CD8-positive, alpha-beta memory T cell (primary cell): Measurements from ENCODE around the gene PIK3R3. TPM values are rescaled to one million over a fixed set of nuclear protein-coding genes. Genes with fewer than 3 reads are reported as not detected.
A peak's percentile ranks its signal among the peaks of the same experiment; 100 is the strongest.

Experiments
- CTCF ChIA-PET: fragments of 350-600 bp; sonication (Branson Sonifier 250); formaldehyde crosslinking; loops from one replicate; lab custom pipeline; 2021; ENCODE audit warnings: antibody characterized with exemption; lab: Charles Lee
- POLR2A ChIA-PET: fragments of 350-600 bp; sonication (Branson Sonifier 250); formaldehyde crosslinking; loops from one replicate; lab custom pipeline; 2021; ENCODE audit warnings: antibody characterized with exemption; lab: Charles Lee
- DNase-seq, 5 donors: peaks; one replicate each; pipeline versions ENCODE4 v3.0.0 to v3.0.0-alpha.2; 2020 to 2022; ENCODE audit warnings: mixed read lengths in 1 of 5
- H3K27ac ChIP-seq: one replicate; pipeline ENCODE4 v1.7.0; 2013; ENCODE audit warnings: low read depth, mild to moderate bottlenecking, low read length, moderate library complexity
- H3K27me3 ChIP-seq: 2 replicates; pipeline ENCODE4 v1.7.0; 2013; ENCODE audit warnings: low read length, mild to moderate bottlenecking; ENCODE audit not compliant: insufficient read depth, poor library complexity, severe bottlenecking
- H3K36me3 ChIP-seq: 2 replicates; pipeline ENCODE4 v1.7.0; 2013; ENCODE audit warnings: mild to moderate bottlenecking, low read length, moderate library complexity; ENCODE audit not compliant: insufficient read depth
- H3K4me1 ChIP-seq: 2 replicates; pipeline ENCODE4 v1.7.0; 2013; ENCODE audit warnings: mild to moderate bottlenecking, low read length, moderate library complexity; ENCODE audit not compliant: insufficient read depth
- H3K4me3 ChIP-seq: 2 replicates; pipeline ENCODE4 v1.7.0; 2013; ENCODE audit warnings: mild to moderate bottlenecking, low read length
- H3K9me3 ChIP-seq: 2 replicates; pipeline ENCODE4 v1.7.0; 2013; ENCODE audit warnings: mild to moderate bottlenecking, low read length
- H3K27ac Mint-ChIP-seq, 8 donors: one replicate each; pipeline ENCODE4 v1.8.0; 2020 to 2021; ENCODE audit warnings: mixed read lengths in 8 of 8, mild to moderate bottlenecking in 6 of 8, inconsistent platforms in 3 of 8, moderate library complexity in 3 of 8
- H3K27me3 Mint-ChIP-seq, 2 donors: one replicate each; pipeline ENCODE4 v1.8.0; 2020 to 2021; ENCODE audit warnings: mixed read lengths in 2 of 2, mild to moderate bottlenecking in 1 of 2, moderate library complexity in 1 of 2
- H3K36me3 Mint-ChIP-seq, 3 donors: one replicate each; pipeline ENCODE4 v1.8.0; 2020 to 2021; ENCODE audit warnings: mixed read lengths in 3 of 3, inconsistent platforms in 1 of 3, mild to moderate bottlenecking in 1 of 3
- H3K4me1 Mint-ChIP-seq, 3 donors: one replicate each; pipeline ENCODE4 v1.8.0; 2020 to 2021; ENCODE audit warnings: mixed read lengths in 3 of 3, inconsistent platforms in 1 of 3, mild to moderate bottlenecking in 1 of 3
- H3K4me3 Mint-ChIP-seq, 7 donors: one replicate each; pipeline ENCODE4 v1.8.0; 2020 to 2021; ENCODE audit warnings: mixed read lengths in 7 of 7, mild to moderate bottlenecking in 6 of 7, moderate library complexity in 4 of 7, inconsistent platforms in 2 of 7
- H3K9me3 Mint-ChIP-seq, 5 donors: one replicate each; pipeline ENCODE4 v1.8.0; 2020 to 2022; ENCODE audit warnings: mixed read lengths in 5 of 5, mild to moderate bottlenecking in 3 of 5, moderate library complexity in 2 of 5, inconsistent platforms in 1 of 5
- polyA plus RNA-seq: library from polyadenylated mRNA; unstranded; fragments of 300-500 nt; fragmentation: Illumina TruSeq; gene quantifications from one replicate; pipeline ENCODE4 v1.2.3, GENCODE V29; 2021
- total RNA-seq, 2 experiments: library from RNA; stranded (reverse); gene quantifications; one replicate each; pipeline ENCODE4 v1.2.3, GENCODE V29; 2021

The PIK3R3 gene
- total and polyA plus RNA-seq, 3 experiments from 2014 or later = 3.3 to 4.7 (median 4.3) TPM

- Histone ChIP-seq H3K4me3 (peak overlapping the region; percentile 67), H3K4me1 (peaks cover 15% of the 10 kb centered on the region), H3K9me3 (no peaks in the 10 kb centered on the region), H3K27me3 (no peaks in the 10 kb centered on the region), H3K27ac (no peak overlapping the region), H3K36me3 (no peaks in the 10 kb centered on the region)
- Mint-ChIP-seq H3K4me3 (peak overlapping the region; percentile 88 to 97 (median 90)), H3K27ac (peak overlapping the region; percentile 45 to 99 (median 89)), H3K4me1 (peaks cover 11 to 20% (median 13%) of the 10 kb centered on the region in 3 donors), H3K27me3 (peaks cover 7 to 13% of the 10 kb centered on the region in 2 donors), H3K36me3 (no peaks in the 10 kb centered on the region), H3K9me3 (no peaks in the 10 kb centered on the region)
- ChIA-PET CTCF (interaction anchor here (1.3 to 1.4 kb wide), 3 partner anchors 14 to 130 kb away, joined by 3 to 9 read pairs (median 3); no protein-coding TSS in a partner anchor), POLR2A (interaction anchor here (1.0 to 1.1 kb wide), 2 partner anchors 10 to 36 kb away, joined by 3 to 4 read pairs; partner anchors contain the start of gene LURAP1)
- DNase-seq = peak in 4 of 5 donors; percentile 9 to 63 (median 34)
Measured at GRCh38 chr1:46166521-46167462, 34.4 kb upstream of the PIK3R3 start.

- ChIA-PET POLR2A (no interaction called here), CTCF (no interaction called here)
- H3K36me3 Mint-ChIP-seq = no peaks in the 10 kb centered on the region
Measured at GRCh38 chr1:46160212-46160611, 27.8 kb upstream of the PIK3R3 start.

GRCh38 chr1:46159516-46159915 is 27.1 kb upstream of the PIK3R3 start:
- no peak overlapping the region for H3K4me3 Mint-ChIP-seq
- CTCF ChIA-PET = no interaction called here

More at GRCh38 chr1:46160212-46160611, 27.8 kb upstream of the PIK3R3 start:
- Histone ChIP-seq H3K27ac (no peak overlapping the region), H3K9me3 (no peaks in the 10 kb centered on the region), H3K4me3 (no peak overlapping the region), H3K36me3 (no peaks in the 10 kb centered on the region), H3K4me1 (no peaks in the 10 kb centered on the region), H3K27me3 (no peaks in the 10 kb centered on the region)
- H3K4me1 Mint-ChIP-seq = no peaks in the 10 kb centered on the region
- no peak overlapping the region for H3K4me3 Mint-ChIP-seq
- no peak overlapping the region for H3K27ac Mint-ChIP-seq
- no peaks in the 10 kb centered on the region for H3K9me3 Mint-ChIP-seq
- peaks cover 0 to 4% of the 10 kb centered on the region in 2 donors for H3K27me3 Mint-ChIP-seq
- no peak for DNase-seq

GRCh38 chr1:46158312-46159281 is 26.2 kb upstream of the PIK3R3 start:
- H3K27ac Mint-ChIP-seq = no peak overlapping the region
- H3K27me3 Mint-ChIP-seq = peaks cover 0 to 2% of the 10 kb centered on the region in 2 donors
- POLR2A ChIA-PET = no interaction called here
- H3K36me3 Mint-ChIP-seq = no peaks in the 10 kb centered on the region
- Histone ChIP-seq H3K4me3 (no peak overlapping the region), H3K27ac (no peak overlapping the region), H3K9me3 (no peaks in the 10 kb centered on the region), H3K27me3 (no peaks in the 10 kb centered on the region), H3K36me3 (no peaks in the 10 kb centered on the region), H3K4me1 (no peaks in the 10 kb centered on the region)
- CTCF ChIA-PET = no interaction called here
- H3K4me3 Mint-ChIP-seq = no peak overlapping the region
- no peaks in the 10 kb centered on the region for H3K4me1 Mint-ChIP-seq
- H3K9me3 Mint-ChIP-seq = no peaks in the 10 kb centered on the region
- no peak for DNase-seq

More at GRCh38 chr1:46159516-46159915, 27.1 kb upstream of the PIK3R3 start:
- Histone ChIP-seq H3K9me3 (no peaks in the 10 kb centered on the region), H3K36me3 (no peaks in the 10 kb centered on the region), H3K27ac (no peak overlapping the region), H3K4me1 (no peaks in the 10 kb centered on the region), H3K27me3 (no peaks in the 10 kb centered on the region), H3K4me3 (no peak overlapping the region)
- H3K9me3 Mint-ChIP-seq = no peaks in the 10 kb centered on the region
- no peaks in the 10 kb centered on the region for H3K36me3 Mint-ChIP-seq
- peaks cover 0 to 4% of the 10 kb centered on the region in 2 donors for H3K27me3 Mint-ChIP-seq
- H3K27ac Mint-ChIP-seq = no peak overlapping the region
- H3K4me1 Mint-ChIP-seq = no peaks in the 10 kb centered on the region
- POLR2A ChIA-PET = no interaction called here
- DNase-seq = no peak

GRCh38 chr1:46157916-46158311 is 25.5 kb upstream of the PIK3R3 start:
- Mint-ChIP-seq H3K9me3 (no peaks in the 10 kb centered on the region), H3K27ac (no peak overlapping the region), H3K27me3 (no peaks in the 10 kb centered on the region), H3K36me3 (no peaks in the 10 kb centered on the region), H3K4me3 (no peak overlapping the region), H3K4me1 (no peaks in the 10 kb centered on the region)
- Histone ChIP-seq H3K27me3 (no peaks in the 10 kb centered on the region), H3K4me1 (no peaks in the 10 kb centered on the region), H3K36me3 (no peaks in the 10 kb centered on the region), H3K27ac (no peak overlapping the region), H3K4me3 (no peak overlapping the region), H3K9me3 (no peaks in the 10 kb centered on the region)
- POLR2A ChIA-PET = no interaction called here
- CTCF ChIA-PET = no interaction called here
- DNase-seq = no peak

- H3K27ac Mint-ChIP-seq = no peak overlapping the region
- Histone ChIP-seq H3K4me1 (no peaks in the 10 kb centered on the region), H3K27me3 (no peaks in the 10 kb centered on the region), H3K27ac (no peak overlapping the region), H3K9me3 (no peaks in the 10 kb centered on the region), H3K36me3 (no peaks in the 10 kb centered on the region), H3K4me3 (no peak overlapping the region)
- H3K27me3 Mint-ChIP-seq = no peaks in the 10 kb centered on the region
- POLR2A ChIA-PET = no interaction called here
- DNase-seq = no peak
- no peaks in the 10 kb centered on the region for H3K9me3 Mint-ChIP-seq
- H3K36me3 Mint-ChIP-seq = no peaks in the 10 kb centered on the region
- H3K4me3 Mint-ChIP-seq = no peak overlapping the region
- no peaks in the 10 kb centered on the region for H3K4me1 Mint-ChIP-seq
- CTCF ChIA-PET = no interaction called here
Measured at GRCh38 chr1:46153732-46154131, 21.3 kb upstream of the PIK3R3 start.

GRCh38 chr1:46153228-46153627 is 20.8 kb upstream of the PIK3R3 start:
- ChIA-PET CTCF (no interaction called here), POLR2A (no interaction called here)
- H3K4me3 Mint-ChIP-seq = no peak overlapping the region

More at GRCh38 chr1:46153228-46153627, 20.8 kb upstream of the PIK3R3 start:
- H3K36me3 Mint-ChIP-seq = no peaks in the 10 kb centered on the region
- no peaks in the 10 kb centered on the region for H3K36me3 ChIP-seq
- no peaks in the 10 kb centered on the region for H3K9me3 Mint-ChIP-seq
- H3K27me3 Mint-ChIP-seq = no peaks in the 10 kb centered on the region
- H3K9me3 ChIP-seq = no peaks in the 10 kb centered on the region
- H3K4me3 ChIP-seq = no peak overlapping the region
- no peaks in the 10 kb centered on the region for H3K27me3 ChIP-seq
- H3K4me1 ChIP-seq = no peaks in the 10 kb centered on the region
- no peak overlapping the region for H3K27ac Mint-ChIP-seq
- H3K27ac ChIP-seq = no peak overlapping the region
- no peak for DNase-seq
- no peaks in the 10 kb centered on the region for H3K4me1 Mint-ChIP-seq
